ENCODE measurements around the gene ANKRD53.

The ANKRD53 gene

DNA sequence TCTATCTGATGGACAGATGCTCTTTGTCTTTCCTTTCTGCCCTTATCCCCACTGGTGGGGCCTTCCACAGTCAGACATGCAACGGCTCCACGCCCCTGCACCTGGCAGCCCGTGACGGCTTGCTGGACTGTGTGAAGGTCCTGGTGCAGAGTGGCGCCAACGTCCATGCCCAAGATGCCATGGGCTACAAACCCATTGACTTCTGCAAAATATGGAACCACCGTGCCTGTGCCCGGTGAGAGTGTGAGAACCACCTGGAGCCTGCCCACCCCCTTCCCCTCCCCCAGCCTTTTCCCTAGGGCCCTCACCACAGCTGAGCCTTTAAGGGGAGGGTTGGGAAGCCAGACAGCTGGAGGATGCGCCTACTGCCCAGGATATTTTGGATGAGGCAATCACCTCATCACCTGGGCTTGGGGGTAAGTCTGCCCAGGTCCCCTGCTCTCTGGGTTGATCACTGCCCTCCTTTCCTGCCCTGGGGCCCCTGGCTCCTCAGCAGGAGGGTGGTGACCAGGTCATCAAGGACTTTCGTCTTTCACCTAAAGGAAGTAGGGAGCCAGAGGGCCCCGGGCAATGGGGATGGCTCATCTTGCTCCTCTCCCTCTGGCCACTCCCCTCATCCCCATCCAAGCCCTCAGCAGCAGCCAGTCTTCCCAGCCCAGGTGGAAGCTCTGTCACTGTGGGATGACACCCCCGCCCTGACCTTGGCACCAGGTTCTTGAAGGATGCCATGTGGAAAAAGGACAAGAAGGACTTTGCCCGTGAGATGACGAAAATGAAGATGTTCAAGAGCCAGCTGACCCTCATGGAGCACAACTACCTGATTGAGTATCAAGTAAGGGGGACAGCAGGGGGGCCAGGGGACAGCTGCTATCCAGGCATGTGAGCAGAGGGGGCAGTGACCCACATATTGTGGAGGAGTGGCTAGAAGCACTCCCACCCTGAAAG, 3.7 kb downstream of the ANKRD53 start:
- no peak for DNase-seq (ENCODE audit: low read depth)
- TF ChIP-seq, protein P1, sequence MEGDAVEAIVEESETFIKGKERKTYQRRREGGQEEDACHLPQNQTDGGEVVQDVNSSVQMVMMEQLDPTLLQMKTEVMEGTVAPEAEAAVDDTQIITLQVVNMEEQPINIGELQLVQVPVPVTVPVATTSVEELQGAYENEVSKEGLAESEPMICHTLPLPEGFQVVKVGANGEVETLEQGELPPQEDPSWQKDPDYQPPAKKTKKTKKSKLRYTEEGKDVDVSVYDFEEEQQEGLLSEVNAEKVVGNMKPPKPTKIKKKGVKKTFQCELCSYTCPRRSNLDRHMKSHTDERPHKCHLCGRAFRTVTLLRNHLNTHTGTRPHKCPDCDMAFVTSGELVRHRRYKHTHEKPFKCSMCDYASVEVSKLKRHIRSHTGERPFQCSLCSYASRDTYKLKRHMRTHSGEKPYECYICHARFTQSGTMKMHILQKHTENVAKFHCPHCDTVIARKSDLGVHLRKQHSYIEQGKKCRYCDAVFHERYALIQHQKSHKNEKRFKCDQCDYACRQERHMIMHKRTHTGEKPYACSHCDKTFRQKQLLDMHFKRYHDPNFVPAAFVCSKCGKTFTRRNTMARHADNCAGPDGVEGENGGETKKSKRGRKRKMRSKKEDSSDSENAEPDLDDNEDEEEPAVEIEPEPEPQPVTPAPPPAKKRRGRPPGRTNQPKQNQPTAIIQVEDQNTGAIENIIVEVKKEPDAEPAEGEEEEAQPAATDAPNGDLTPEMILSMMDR (conservative IDR thresholded peaks at IDR 0.05; ENCODE audit: low read depth, low read length), result no peak
- no peak overlapping the region for H3K4me3 ChIP-seq (ENCODE audit: low read length)

DNA sequence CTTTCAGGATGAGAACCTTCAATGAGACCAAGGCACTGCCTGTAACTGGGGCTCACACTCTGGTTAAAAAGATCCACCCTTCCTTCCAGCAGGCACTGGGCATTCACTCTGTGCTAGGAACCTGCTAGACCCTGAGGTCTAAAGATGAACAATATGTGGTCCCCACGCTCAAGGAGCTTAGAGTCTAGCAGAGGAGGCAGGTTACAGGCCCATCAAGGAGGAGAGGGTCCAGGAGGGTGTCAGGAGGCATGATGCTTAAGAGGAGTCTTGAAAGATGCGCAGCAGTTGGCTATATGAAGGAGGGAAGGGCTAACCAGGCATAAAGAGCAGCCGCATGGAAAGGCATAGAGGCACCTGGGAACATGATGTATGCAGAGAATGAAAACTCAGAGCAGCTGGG, 4.5 kb downstream of the ANKRD53 start:
- no peak for DNase-seq (ENCODE audit: low read depth)
- no peak overlapping the region for H3K4me3 ChIP-seq (ENCODE audit: low read length)
- TF ChIP-seq, protein P1 (conservative IDR thresholded peaks at IDR 0.05; ENCODE audit: low read depth, low read length), result no peak

DNA sequence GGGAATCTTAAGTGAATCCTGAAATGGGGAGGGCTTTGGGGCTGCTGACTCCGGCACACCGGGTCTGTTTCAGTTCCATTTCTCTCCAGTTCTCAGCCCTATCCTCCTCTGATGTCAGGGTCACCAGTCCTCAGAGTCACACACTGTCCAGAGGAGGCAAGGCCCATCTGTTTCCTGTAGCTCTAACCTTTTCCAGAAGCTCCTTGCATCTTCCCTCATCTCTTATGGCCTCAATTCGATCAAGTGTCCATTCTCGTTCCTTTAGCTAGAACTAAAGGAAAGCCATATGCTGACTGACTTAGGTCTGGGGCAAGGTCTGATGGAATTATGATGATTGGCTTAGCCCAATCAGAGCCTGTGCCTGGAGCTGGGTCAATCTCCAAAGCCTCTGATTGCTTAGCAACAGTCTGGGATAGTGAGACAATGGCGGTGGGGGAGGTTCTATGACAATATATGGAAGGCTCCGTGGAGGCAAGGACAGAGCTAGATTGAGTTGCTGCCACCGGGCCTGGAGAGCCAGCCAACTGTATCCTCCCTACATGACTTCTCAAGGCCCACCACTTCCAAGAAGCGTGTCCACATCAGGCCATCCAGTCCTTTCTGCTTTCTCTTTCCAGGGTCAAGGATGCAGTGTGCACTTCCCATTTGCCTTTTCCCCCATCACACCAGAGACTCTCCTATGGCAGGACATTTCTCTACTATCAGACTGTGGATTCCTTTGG, 5.2 kb downstream of the ANKRD53 start:
- no peak for DNase-seq (ENCODE audit: low read depth)
- TF ChIP-seq, protein P1 (conservative IDR thresholded peaks at IDR 0.05; ENCODE audit: low read depth, low read length), result no peak
- H3K4me3 ChIP-seq (ENCODE audit: low read length), result no peak overlapping the region

DNA sequence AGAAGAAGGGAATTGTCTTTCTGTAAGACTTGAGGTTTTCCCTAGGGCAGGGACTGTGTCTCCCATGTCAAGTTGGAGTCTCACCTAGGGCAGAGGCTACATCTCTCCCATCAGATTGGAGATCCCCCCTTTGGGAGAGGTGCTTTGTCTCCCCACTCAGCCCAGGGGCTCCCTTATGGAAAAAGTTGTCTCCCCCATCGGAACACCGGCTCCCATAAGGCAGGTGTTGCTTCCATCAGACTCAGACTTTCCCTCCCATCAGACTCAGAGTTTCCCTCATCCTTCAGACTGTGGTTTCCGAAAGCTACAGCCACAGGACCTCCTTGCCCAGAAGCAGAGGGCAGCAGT, 5.8 kb downstream of the ANKRD53 start:
- DNase-seq (ENCODE audit: low read depth), result no peak
- TF ChIP-seq, protein P1 (conservative IDR thresholded peaks at IDR 0.05; ENCODE audit: low read depth, low read length), result no peak
- no peak overlapping the region for H3K4me3 ChIP-seq (ENCODE audit: low read length)

DNA sequence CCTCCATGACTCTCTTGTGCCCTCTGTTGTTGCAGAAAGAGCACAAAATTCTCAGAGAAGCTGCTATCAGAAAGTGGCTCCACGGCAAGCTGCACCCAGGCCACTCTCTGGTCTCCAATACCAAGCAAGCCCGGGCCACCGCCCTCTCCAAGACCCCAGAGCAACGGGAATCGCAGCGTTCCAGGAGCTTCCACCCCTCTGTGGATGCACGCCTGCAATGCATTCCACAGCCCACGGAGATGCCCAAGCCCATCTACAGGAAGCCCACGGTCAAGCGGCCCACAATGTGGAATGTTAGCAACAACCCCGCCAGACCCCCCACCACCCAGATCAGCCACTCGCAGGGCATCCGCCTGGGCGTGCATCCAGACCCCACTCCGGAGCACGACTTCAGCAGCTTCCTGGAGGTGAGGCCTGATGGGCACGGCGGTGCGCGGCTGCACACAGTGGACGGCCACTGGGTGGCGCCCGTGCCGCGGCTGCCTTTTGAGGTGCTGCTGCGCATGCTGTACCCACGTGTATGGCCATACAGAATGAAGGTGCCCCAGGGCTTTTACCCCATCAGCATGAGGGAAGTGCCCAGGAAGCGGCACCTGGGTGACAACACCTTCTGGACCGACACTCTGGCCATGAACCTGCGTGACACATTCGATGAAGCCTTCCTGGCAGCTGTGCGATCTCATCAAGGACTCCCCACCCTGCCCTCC, 6.3 kb downstream of the ANKRD53 start:
- TF ChIP-seq, protein P1 (conservative IDR thresholded peaks at IDR 0.05; ENCODE audit: low read depth, low read length), result peak; percentile 84
- H3K4me3 ChIP-seq (ENCODE audit: low read length), result no peak overlapping the region
- no peak for DNase-seq (ENCODE audit: low read depth)

DNA sequence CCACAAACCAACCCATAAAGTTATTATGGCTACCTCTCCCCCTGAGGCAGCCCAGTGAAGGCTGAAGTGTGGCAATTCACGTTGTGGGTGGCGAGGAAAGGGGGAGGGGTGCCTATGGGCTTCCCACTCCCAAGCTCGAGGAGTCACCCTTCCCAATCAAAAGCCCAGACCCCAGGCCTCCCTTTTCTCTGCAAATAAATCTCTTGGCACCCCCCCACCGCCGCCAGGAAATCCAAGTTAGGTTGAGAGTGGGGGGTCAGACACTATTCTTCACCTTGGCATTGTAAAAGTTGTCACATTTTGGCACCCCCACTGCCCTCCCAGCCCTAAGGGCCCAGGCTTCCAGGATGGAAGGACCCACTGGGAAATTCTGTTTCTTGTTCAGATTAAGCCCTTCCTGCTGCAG, 6.9 kb downstream of the ANKRD53 start:
- TF ChIP-seq, protein P1 (conservative IDR thresholded peaks at IDR 0.05; ENCODE audit: low read depth, low read length), result no peak
- DNase-seq (ENCODE audit: low read depth), result no peak
- no peak overlapping the region for H3K4me3 ChIP-seq (ENCODE audit: low read length)

All from retinal pigment epithelial cell (primary cell).